HG02852 (cell line): ENCODE measurements around the gene IP6K1.

Experiments used
- ATAC-seq: cut with Tn5 transposase; IDR thresholded peaks from one replicate; pipeline ENCODE4 v1.9.1; 2021; ENCODE audit warnings: mild to moderate bottlenecking, moderate library complexity; ENCODE audit not compliant: unreplicated experiment

The IP6K1 gene

DNA sequence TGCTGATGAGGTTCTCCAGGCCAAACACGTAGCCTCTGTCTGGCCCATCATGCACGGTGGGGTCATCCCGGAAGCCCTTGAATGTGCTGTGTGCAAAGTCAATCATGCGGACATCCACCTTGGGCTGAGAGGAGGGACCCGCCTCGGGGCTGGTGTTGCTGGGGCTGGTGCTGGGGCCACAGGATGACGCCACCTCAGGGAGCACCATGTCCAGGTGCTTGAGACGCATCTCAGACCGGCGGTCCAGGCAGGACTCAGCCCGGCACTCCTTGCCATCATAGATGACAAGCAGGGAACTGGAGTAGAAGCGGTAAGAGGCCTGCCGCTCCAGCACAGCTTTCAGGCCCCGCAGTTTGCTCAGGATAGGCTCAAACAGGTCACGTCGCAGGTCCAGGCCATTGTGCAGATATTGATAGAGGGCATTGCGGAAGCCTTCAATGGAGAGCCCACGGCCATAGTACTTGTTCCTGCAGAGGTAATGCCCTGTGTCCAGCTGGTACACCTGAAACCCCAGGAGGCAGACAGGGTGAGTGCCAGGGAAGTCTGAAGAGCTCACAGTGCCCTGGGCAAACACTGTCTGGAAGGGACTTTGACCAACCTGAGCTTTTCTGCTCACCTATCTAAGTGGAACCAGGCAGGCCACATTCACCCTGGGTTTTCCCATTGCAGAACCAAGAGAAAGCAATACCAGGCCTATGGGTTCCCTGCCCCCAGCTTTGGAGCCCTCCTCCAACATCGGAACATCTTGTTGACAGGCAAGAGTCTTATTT, 59.0 kb downstream of the IP6K1 start:
- no peak for ATAC-seq

- ATAC-seq: no peak
These were observed 60.2 kb downstream of the IP6K1 start for GRCh38 chr3:49725906-49726681.

- ATAC-seq: no peak
These were observed 61.8 kb downstream of the IP6K1 start for GRCh38 chr3:49724586-49724985.

DNA sequence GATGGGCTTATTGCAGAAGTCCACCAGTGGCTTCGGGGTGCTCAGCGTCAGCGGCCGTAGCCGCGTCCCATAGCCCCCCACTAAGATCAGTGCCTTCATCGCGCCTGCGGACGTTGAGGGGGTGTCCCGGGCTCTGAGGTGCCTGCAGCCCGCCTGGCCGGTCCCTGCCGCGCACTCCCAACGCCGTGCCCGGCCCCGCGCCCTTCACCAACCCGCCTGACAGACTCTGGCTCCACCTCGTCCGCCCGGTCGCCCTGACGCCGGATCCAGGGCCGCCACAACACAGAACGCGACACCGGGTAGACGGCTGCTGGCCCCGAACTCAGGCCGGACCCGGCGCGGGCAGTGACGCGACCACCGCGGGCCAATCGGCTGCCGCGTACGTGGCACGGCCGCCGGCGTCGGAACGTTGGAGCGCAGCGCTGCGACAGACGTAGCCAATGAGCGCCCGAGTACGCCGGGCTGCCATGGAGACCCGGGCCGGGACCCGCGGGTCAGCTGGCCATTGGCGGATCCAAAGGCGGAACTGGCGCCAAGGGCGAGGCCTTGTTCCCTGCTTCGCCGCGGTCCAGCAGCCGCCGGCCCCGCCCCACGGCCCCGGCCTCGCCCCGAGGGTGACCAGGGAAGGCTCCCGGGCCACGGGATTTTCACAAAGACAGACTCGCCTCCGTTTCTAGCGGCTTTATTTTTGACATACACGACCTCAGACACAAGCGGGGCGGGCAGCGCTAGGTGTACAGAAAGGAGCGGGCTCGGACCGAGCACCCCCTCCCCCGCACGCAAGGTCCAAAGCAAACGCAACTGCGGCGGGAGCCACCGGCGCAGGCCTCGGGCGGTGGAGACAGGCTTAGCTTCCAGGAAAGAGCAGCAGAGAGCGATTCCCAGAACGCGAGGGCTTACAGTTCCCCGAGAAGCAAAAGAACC, 62.5 kb downstream of the IP6K1 start, which contains the start of gene GMPPB:
Gene GMPPB (minus strand): TSS at position 324 of the 924 bp plus-strand sequence. CDS start 225 bp downstream, at position 99.
- ATAC-seq: peak; percentile 82

DNA sequence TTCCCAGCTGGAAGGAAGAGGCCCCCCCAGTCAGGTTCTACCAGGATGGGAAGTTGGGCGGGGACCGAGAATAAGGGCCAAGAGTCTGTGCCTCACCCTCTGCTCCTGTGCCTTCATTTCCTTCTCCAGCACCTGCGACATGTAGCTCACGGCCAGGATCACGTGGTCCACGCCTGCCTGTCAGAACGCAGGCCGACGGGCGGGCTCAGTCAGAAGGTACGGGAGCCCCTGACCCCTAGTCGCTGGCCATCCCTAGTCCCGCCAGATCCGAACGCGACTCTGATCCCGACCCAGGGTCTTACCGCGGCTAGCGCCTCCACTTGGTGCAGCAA, 63.1 kb downstream of the IP6K1 start:
- no peak for ATAC-seq

DNA sequence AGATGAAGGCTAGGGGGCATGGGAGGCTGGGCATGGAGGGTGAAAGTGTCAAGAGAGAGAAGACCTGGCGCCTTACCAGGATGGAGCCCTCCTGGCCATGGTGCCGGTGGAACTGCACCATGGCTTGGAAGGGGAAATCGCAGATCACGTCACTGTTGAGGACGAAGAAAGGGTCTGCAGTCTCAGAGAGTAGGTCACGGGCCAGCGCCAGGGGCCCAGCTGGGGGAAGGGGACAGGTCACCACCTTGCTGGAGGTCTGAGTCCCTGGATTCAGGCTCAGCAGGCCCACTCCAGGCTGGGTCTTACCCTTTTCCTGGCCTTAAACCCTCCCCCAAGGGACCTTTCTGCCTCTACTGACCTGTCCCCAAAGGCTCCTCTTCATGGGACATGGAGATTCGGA, 63.4 kb downstream of the IP6K1 start:
- ATAC-seq: no peak

GRCh38 chr3:49721896-49722781, 64.2 kb downstream of the IP6K1 start:
- no peak for ATAC-seq

DNA sequence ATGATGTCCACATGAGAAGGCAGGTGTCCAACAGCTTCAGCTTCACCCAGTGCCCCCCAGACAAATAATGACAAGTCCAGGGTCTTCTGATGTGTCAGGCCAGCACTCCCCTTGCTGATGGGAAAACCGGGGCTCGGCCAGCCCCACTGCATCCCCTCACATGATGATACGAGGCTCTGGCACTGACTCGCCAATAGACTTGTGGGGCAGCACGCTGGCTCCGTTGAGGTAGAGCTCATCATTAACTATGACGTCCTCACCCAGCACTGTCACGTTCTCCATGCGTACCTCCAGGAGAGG, 64.8 kb downstream of the IP6K1 start:
- no peak for ATAC-seq

GRCh38 chr3:49720855-49721595, 65.3 kb downstream of the IP6K1 start:
- no peak for ATAC-seq

DNA sequence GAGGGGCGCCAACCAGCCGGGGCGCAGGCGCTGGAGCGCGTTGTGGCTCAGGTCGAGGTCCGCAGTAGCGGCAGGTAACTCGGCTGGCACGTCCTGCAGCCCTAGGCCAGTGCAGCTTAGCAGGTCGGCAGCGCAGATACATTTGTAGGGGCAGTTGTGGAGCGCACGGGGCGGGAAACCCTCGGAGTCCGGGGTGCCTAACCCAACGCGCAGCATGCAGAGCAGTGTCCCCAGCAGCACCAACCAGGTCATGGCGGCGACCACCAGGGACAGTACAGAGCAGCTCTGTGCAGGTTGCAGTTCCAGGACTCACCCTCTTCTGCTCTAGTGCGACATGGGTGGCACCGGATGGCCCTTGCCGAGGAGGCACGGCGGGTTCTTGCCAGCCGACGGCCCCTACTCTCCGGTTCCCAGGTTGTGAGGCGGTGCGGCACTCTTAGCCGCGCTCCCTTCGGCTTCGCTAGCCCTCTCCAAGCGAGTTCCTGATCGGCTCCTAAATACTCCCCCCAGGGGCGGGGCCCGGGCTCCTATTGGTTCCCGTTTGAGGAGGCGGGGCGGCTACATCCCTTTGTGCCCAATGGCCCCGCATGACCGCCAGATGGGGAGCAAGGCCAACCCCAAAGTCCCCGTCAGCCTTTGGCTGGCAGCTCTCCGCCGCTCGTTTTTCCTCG, 67.0 kb downstream of the IP6K1 start, which contains the start of gene AMIGO3:
Gene AMIGO3 (minus strand): TSS at position 471 of the 671 bp plus-strand sequence. CDS start 219 bp downstream, at position 252.
- peak; percentile 53 for ATAC-seq

GRCh38 chr3:49718858-49719213, 67.5 kb downstream of the IP6K1 start:
- no peak for ATAC-seq

DNA sequence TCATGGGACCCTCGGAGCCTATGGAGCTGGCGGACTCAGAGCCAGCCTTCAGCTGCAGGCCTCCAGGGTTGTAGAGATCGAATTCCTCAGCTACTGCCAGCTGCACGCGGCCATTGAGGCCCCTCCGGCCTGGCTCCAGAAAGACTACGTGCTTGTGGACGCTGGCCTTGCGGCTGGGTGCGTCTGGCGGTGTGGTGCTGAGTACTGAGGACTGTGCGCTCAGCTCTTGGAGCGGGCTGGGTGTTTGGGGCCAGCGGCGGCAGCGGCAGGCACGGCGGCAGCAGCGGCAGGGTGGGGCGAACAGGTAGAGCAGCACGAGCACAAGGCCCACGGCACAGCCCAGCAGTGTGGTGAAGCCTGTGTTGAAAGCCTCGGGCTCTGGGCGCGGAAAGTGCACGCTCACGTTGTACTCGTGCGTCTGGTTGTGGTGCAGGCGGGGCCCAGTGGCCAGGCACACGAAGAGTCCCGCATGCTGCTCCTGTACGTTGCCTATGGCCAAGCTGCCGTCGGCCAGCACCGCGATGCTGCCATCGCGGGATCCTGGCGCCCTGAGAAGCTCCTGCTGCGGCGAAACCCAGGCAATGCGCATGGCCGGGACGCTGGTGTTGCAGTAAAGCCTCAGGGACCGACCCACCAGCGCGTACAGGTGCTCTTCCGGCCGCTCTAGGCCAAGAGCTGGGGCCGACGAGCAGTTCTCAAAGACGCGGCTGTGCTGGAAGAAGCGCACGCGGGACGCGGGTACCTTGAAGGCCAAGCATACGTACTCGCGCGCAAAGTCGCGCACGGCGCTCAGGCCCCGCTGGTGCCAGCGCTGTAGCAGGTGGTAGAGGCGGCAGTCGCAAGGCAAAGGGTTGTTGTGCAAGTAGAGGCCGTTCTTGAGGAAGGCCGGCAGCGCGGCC, 68.1 kb downstream of the IP6K1 start:
- no peak for ATAC-seq

GRCh38 chr3:49717211-49717958, 69.0 kb downstream of the IP6K1 start:
- no peak for ATAC-seq

DNA sequence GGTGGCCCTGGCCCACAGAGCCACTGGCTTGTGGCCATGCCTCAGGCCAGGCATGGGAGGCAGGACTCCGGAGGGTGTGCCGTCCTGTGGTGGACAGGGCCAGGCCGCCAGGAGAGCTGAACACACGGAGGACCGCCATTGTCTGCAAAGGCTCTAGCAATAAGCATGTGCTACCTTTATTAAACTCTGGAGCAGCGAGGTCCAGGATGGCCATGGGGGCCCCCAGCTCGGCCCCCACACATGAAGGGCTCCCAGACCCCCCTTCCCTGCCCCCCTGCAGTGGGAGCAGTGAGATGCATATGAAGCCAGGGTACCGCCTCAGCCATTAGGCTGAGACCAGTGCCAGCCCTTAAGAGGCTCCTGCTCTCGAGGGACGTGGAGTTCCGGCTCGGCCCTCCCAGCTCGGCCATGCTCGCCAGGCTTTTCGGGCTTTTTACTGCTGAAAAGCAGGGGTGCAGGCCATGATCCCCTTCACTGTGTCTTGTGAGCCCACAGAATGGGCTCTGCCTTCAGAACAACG, 69.6 kb downstream of the IP6K1 start:
- no peak for ATAC-seq

- no peak for ATAC-seq
These were observed 70.2 kb downstream of the IP6K1 start for GRCh38 chr3:49716169-49716568.

- no peak for ATAC-seq
These were observed 70.7 kb downstream of the IP6K1 start for GRCh38 chr3:49715611-49716121.
